Transverse colon (tissue), 4 donors: ENCODE data around the gene MCTP2. TPM values are rescaled to one million over a fixed set of nuclear protein-coding genes. Genes with fewer than 3 reads are reported as not detected.

Experiments used
- DNase-seq: peaks from one replicate; pipeline ENCODE4 v3.0.0-alpha.2; 2019
- H3K27ac ChIP-seq, 4 donors: fragments of 200-600 bp; sonication (generic); 2 replicates each; pipeline ENCODE4 v1.5.1; 2016 to 2018; ENCODE audit warnings: inconsistent platforms in 4 of 4
- H3K27me3 ChIP-seq: fragments of 200-600 bp; sonication (generic); 2 replicates; pipeline ENCODE4 v1.5.1; 2017; ENCODE audit warnings: inconsistent platforms
- H3K36me3 ChIP-seq, 4 donors: fragments of 200-600 bp; sonication (generic); 2 replicates each; pipeline ENCODE4 v1.5.1; 2017 to 2019; ENCODE audit warnings: inconsistent platforms in 4 of 4
- H3K4me1 ChIP-seq, 4 donors: fragments of 200-600 bp; sonication (generic); 2 replicates each; pipeline ENCODE4 v1.5.1; 2017 to 2020; ENCODE audit warnings: inconsistent platforms in 4 of 4
- H3K4me3 ChIP-seq, 4 donors: fragments of 200-600 bp; sonication (generic); 1 replicate in 1 of 4; 2 replicates in 3 of 4; pipeline versions ENCODE4 v1.5.1 to v1.6.1; 2017 to 2019; ENCODE audit warnings: inconsistent platforms in 4 of 4
- H3K9me3 ChIP-seq, 2 donors: fragments of 200-600 bp; sonication (generic); 2 replicates each; pipeline ENCODE4 v1.5.1; 2017 to 2019; ENCODE audit warnings: inconsistent platforms in 2 of 2
- EP300 ChIP-seq: sonication (generic); formaldehyde crosslinking; IDR thresholded peaks from one replicate; pipeline ENCODE4 v1.6.1; 2017; ENCODE audit warnings: antibody characterized with exemption, low read depth
- POLR2A ChIP-seq: fragments of 450-650 bp; IDR thresholded peaks from one replicate; pipeline ENCODE4 v1.6.1; 2016; ENCODE audit warnings: antibody characterized with exemption, mild to moderate bottlenecking, moderate library complexity
- POLR2AphosphoS5 ChIP-seq, 3 donors: sonication (generic); formaldehyde crosslinking; IDR thresholded peaks; one replicate each; pipeline ENCODE4 v1.6.1; 2016; ENCODE audit warnings: antibody characterized with exemption in 3 of 3
- WGBS, 2 donors: methylation state at CpG; one replicate each; pipeline ENCODE4 v1.1.5; 2018; ENCODE audit warnings: low coverage in 1 of 2; 5-methylcytosine and 5-hydroxymethylcytosine counted together
- in situ Hi-C, 4 donors: fragments of 200-750 bp; cut with MboI; loops; one replicate each; pipeline versions ENCODE4 v1.15.0 to v1.15.1; 2017; ENCODE audit warnings: low sequenced_read_pairs in 3 of 4, low pct_ligation_motif_present in 1 of 4, low pct_unique_long_range_greater_than_20kb in 1 of 4
- intact Hi-C: fragments of 100-400 bp; cut with DNase I; formaldehyde crosslinking; loops from one replicate; pipeline ENCODE4 v1.15.1; 2023; ENCODE audit warnings: low total_unique reads
- total RNA-seq, 4 donors: library from RNA; depleted of rRNA; stranded (reverse); fragments of >200 nt; gene quantifications; one replicate each; pipeline ENCODE4 v1.1.0, GENCODE V29; 2016
- TF ChIP-seq, protein P1 (sequence below), 5 experiments: fragments of 200-600 bp in 3 of 5; fragments of 450-650 bp in 2 of 5; sonication (generic) in 3 of 5; IDR thresholded peaks; 1 replicate in 2 of 5; 2 replicates in 3 of 5; pipeline ENCODE4 v1.5.1; 2016 to 2017; ENCODE audit warnings: antibody characterized with exemption in 5 of 5, inconsistent platforms in 3 of 5, mild to moderate bottlenecking in 2 of 5, moderate library complexity in 1 of 5

The MCTP2 gene
- total RNA-seq, 4 donors from 2014 or later = 108 to 409 (median 144) TPM

DNA sequence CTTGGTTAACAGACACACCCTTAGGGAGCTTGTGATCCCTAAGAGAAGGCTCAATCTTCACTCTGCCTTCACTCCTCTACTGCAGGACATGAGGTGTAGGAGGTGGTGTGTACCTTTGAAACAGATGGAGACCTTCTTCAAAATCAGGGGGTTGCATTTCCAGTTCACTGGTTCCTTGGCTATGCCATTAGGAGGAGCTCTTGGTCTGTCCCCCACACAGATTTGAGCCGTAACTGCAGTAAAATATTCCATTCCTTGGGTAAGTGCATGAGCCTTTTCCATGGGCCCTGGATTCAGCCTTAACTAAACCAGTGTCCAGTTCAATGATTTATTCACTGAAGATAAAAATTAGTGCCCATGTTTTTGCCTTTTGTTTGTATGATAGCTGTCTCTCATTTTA is 144.6 kb downstream of the MCTP2 start:
- no peak for TF ChIP-seq POLR2AphosphoS5 (IDR thresholded peaks at IDR 0.05)
- no peak for TF ChIP-seq POLR2A
- TF ChIP-seq, protein P1, sequence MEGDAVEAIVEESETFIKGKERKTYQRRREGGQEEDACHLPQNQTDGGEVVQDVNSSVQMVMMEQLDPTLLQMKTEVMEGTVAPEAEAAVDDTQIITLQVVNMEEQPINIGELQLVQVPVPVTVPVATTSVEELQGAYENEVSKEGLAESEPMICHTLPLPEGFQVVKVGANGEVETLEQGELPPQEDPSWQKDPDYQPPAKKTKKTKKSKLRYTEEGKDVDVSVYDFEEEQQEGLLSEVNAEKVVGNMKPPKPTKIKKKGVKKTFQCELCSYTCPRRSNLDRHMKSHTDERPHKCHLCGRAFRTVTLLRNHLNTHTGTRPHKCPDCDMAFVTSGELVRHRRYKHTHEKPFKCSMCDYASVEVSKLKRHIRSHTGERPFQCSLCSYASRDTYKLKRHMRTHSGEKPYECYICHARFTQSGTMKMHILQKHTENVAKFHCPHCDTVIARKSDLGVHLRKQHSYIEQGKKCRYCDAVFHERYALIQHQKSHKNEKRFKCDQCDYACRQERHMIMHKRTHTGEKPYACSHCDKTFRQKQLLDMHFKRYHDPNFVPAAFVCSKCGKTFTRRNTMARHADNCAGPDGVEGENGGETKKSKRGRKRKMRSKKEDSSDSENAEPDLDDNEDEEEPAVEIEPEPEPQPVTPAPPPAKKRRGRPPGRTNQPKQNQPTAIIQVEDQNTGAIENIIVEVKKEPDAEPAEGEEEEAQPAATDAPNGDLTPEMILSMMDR (IDR thresholded peaks at IDR 0.05) = no peak
- no peak for TF ChIP-seq EP300
- no peak overlapping the region for H3K4me3 ChIP-seq
- H3K9me3 ChIP-seq = no peaks in the 10 kb centered on the region
- no peak overlapping the region for H3K27ac ChIP-seq
- H3K36me3 ChIP-seq = peaks cover 0 to 16% (median 6%) of the 10 kb centered on the region in 4 donors
- in situ Hi-C loops (no loop called here), intact Hi-C loops (no loop called here)
- DNase-seq = no peak
- H3K4me1 ChIP-seq = no peaks in the 10 kb centered on the region
- WGBS, 2 donors = 89% methylated on average over 1 of the region's 1 CpG; no CpG with 5 or more reads in 1 of the 2 donors
- H3K27me3 ChIP-seq = no peaks in the 10 kb centered on the region

DNA sequence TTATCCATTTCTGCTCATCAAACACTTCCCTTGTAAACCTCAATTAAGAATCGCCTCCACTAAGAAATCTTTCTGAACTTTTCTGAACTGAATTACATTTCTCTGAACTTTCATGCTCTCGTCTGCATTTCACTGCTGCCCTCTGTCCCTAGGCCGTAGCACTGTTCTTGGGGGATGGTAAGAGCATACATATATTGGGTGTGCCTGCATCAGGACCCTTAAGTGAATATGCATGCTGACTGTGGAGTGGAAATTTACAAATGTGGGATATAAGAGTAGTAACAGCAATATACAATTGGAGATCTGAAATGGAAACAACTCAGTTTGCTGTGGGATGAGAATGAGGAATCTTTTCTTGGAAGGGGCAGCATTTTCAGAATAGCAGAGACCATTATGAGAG is 148.6 kb downstream of the MCTP2 start:
- DNase-seq = no peak
- H3K27me3 ChIP-seq = no peaks in the 10 kb centered on the region
- H3K4me3 ChIP-seq = no peak overlapping the region
- in situ Hi-C loops (no loop called here), intact Hi-C loops (no loop called here)
- H3K4me1 ChIP-seq = no peaks in the 10 kb centered on the region
- H3K36me3 ChIP-seq = peaks cover 0 to 12% (median under 1%) of the 10 kb centered on the region in 4 donors
- H3K9me3 ChIP-seq = no peaks in the 10 kb centered on the region
- H3K27ac ChIP-seq = no peak overlapping the region
- WGBS, 2 donors = 90 to 91% methylated on average over 2 to 3 of the region's 3 CpGs
- TF ChIP-seq EP300 (no peak), POLR2A (no peak), POLR2AphosphoS5 (IDR thresholded peaks at IDR 0.05) (no peak)
- TF ChIP-seq, protein P1 (IDR thresholded peaks at IDR 0.05) = no peak

DNA sequence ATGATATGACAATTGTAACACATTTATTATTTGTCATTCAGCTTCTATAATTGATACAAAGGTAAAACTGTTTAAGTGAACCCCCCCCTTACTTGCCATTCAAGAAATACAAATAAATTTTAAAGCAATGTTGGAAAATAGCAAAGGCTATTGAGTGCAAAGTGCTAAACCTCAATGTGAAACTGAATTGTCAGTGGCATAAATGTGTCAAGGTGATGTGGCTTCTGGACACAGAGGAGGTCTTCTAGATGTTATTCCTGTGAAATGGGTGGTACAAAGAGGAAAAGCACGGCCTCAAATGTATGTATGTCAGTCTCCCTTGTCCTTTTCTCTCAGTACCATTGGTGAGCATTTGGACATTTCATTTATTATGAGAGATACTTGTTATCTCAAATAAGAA is 149.4 kb downstream of the MCTP2 start:
- 83 to 100% methylated on average over 1 of the region's 1 CpG for WGBS, 2 donors
- in situ Hi-C loops = no loop called here
- H3K4me1 ChIP-seq = no peaks in the 10 kb centered on the region
- H3K27me3 ChIP-seq = no peaks in the 10 kb centered on the region
- H3K27ac ChIP-seq = no peak overlapping the region
- no peak for DNase-seq
- no peak overlapping the region for H3K4me3 ChIP-seq
- no peaks in the 10 kb centered on the region for H3K9me3 ChIP-seq
- intact Hi-C loops = no loop called here
- peaks cover 0 to 17% (median 5%) of the 10 kb centered on the region in 4 donors for H3K36me3 ChIP-seq
- TF ChIP-seq, protein P1 (IDR thresholded peaks at IDR 0.05) = no peak
- no peak for TF ChIP-seq POLR2A
- TF ChIP-seq EP300 = no peak
- TF ChIP-seq POLR2AphosphoS5 (IDR thresholded peaks at IDR 0.05) = no peak

- peaks cover 0 to 17% (median 7%) of the 10 kb centered on the region in 4 donors for H3K36me3 ChIP-seq
- no peak for TF ChIP-seq EP300
- no peak for TF ChIP-seq POLR2A
- no peak for TF ChIP-seq POLR2AphosphoS5 (IDR thresholded peaks at IDR 0.05)
- TF ChIP-seq, protein P1 (IDR thresholded peaks at IDR 0.05) = no peak
- no peak overlapping the region for H3K4me3 ChIP-seq
- intact Hi-C loops (no loop called here), in situ Hi-C loops (no loop called here)
- DNase-seq = no peak
- no peaks in the 10 kb centered on the region for H3K9me3 ChIP-seq
- H3K27me3 ChIP-seq = no peaks in the 10 kb centered on the region
- WGBS, 2 donors = 89 to 94% methylated on average over 8 of the region's 8 CpGs
- no peak overlapping the region for H3K27ac ChIP-seq
- no peaks in the 10 kb centered on the region for H3K4me1 ChIP-seq
Measured at GRCh38 chr15:94381384-94381783, 150.0 kb downstream of the MCTP2 start.
